NCI-H2196 treated with DMSO at 0.1 percent for 48 hours (cell line): Measurements from ENCODE around the gene COL4A1.
A peak's percentile ranks its signal among the peaks of the same experiment; 100 is the strongest.

ENCODE experiments used
- DNase-seq: peaks from one replicate; lab custom pipeline; 2025; ENCODE audit not compliant: unreplicated experiment; lab: John Stamatoyannopoulos, UW

The COL4A1 gene

GRCh38 chr13:110306960-110307766 is at the start of gene COL4A1, which contains the start of gene COL4A2:
COL4A1 (minus strand) TSS chr13:110307157; CDS start chr13:110307027, 130 bp downstream.
COL4A2 (plus strand) TSS chr13:110307284; CDS start chr13:110307904, 620 bp downstream.
- no peak for DNase-seq

- DNase-seq = no peak
Measured at GRCh38 chr13:110356362-110356761, 49.4 kb upstream of the COL4A1 start.

GRCh38 chr13:110354715-110355473 is 47.9 kb upstream of the COL4A1 start:
- no peak for DNase-seq

GRCh38 chr13:110354123-110354627 is 47.2 kb upstream of the COL4A1 start:
- DNase-seq = no peak

GRCh38 chr13:110353339-110353977 is 46.5 kb upstream of the COL4A1 start:
- DNase-seq = no peak

GRCh38 chr13:110352735-110353134 is 45.8 kb upstream of the COL4A1 start:
- DNase-seq = no peak

- no peak for DNase-seq
Measured at GRCh38 chr13:110351636-110352420, 44.9 kb upstream of the COL4A1 start.

- DNase-seq = no peak
Measured at GRCh38 chr13:110350509-110350908, 43.6 kb upstream of the COL4A1 start.

GRCh38 chr13:110350049-110350448 is 43.1 kb upstream of the COL4A1 start:
- DNase-seq = no peak

- DNase-seq = no peak
Measured at GRCh38 chr13:110349239-110349638, 42.3 kb upstream of the COL4A1 start.

GRCh38 chr13:110348309-110349105 is 41.5 kb upstream of the COL4A1 start:
- DNase-seq = no peak

GRCh38 chr13:110347535-110348308 is 40.8 kb upstream of the COL4A1 start:
- no peak for DNase-seq

GRCh38 chr13:110347088-110347487 is 40.1 kb upstream of the COL4A1 start:
- DNase-seq = no peak

GRCh38 chr13:110346661-110347067 is 39.7 kb upstream of the COL4A1 start:
- peak; percentile 1 for DNase-seq

- no peak for DNase-seq
Measured at GRCh38 chr13:110345701-110346100, 38.7 kb upstream of the COL4A1 start.

- DNase-seq = no peak
Measured at GRCh38 chr13:110345266-110345665, 38.3 kb upstream of the COL4A1 start.

GRCh38 chr13:110344320-110344719 is 37.4 kb upstream of the COL4A1 start:
- DNase-seq = no peak

GRCh38 chr13:110343241-110343865 is 36.4 kb upstream of the COL4A1 start:
- no peak for DNase-seq

- DNase-seq = no peak
Measured at GRCh38 chr13:110342474-110342873, 35.5 kb upstream of the COL4A1 start.
